ENCODE results near the gene CDC25C.

DNA sequence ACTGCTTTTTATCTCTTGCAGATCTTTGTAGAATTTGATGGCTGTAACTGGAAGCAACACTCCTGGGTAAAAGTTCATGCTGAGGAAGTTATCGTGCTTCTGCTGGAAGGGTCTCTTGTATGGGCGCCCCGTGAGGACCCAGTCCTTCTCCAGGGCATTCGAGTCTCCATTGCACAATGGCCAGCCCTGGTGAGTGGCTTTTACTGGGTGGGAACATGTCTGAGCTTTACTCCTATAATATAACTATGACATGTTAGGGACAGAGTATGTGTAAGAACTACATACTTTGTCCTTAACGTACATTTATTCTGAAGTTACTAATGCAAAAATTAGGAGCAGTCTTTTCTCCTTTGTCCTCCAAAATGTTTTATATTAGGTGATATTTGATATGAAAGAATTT is 41.0 kb upstream of the CDC25C start:
- TF ChIP-seq POLR2AphosphoS5 (IDR thresholded peaks at IDR 0.05; ENCODE audit: borderline replicate concordance, low read depth, low read length): no peak
- TF ChIP-seq EZH2 (IDR thresholded peaks at IDR 0.05): no peak

Data from SK-N-MC (cell line).